Stomach (tissue), 4 donors: ENCODE data around the gene CDHR4.

ENCODE experiments used
- CTCF ChIP-seq, 7 experiments: fragments of 450-650 bp in 4 of 7; fragments of 200-600 bp in 3 of 7; sonication (generic) in 3 of 7; IDR thresholded peaks; one replicate each; pipeline ENCODE4 v1.5.1; 2016 to 2019; ENCODE audit warnings: antibody characterized with exemption in 7 of 7, control low read depth in 2 of 7, mild to moderate bottlenecking in 1 of 7
- EP300 ChIP-seq: sonication (generic); formaldehyde crosslinking; IDR thresholded peaks from one replicate; pipeline ENCODE4 v1.6.1; 2017; ENCODE audit warnings: antibody characterized with exemption
- POLR2A ChIP-seq, 4 donors: fragments of 450-650 bp; IDR thresholded peaks; one replicate each; pipeline ENCODE4 v1.6.1; 2016; ENCODE audit warnings: antibody characterized with exemption in 4 of 4, control low read depth in 2 of 4, mild to moderate bottlenecking in 1 of 4, moderate library complexity in 1 of 4

GRCh38 chr3:49803465-49804140 is 3.9 kb upstream of the CDHR4 start:
- TF ChIP-seq POLR2A (IDR thresholded peaks at IDR 0.05) (no peak), CTCF (IDR thresholded peaks at IDR 0.05) (no peak), EP300 (no peak)
